Measurements from ENCODE around the gene RAB11FIP4. TPM values are rescaled to one million over a fixed set of nuclear protein-coding genes. Genes with fewer than 3 reads are reported as not detected.

Gene RAB11FIP4
- total and polyA plus RNA-seq, 9 of the 15 experiments (the other 6 are each of a cell fraction or from before 2014, with no cell fraction given), result 0.62 to 16.6 (median 8.9) TPM

DNA sequence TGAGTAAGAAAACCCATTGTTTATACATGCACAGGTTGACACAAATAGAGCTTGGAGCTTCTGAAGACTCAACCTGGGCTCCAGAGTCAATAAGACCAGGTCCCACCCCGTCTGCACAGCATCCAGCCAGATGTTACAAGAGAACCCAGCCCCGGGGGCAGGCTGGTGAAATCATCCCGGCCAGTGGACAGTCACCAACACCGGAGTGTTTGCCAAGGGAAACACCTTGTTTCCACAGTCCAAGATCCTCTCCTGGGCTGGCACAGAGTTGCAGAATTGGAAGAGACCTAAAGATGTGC, 90.3 kb downstream of the RAB11FIP4 start (continued):
- TF ChIP-seq, protein P1, sequence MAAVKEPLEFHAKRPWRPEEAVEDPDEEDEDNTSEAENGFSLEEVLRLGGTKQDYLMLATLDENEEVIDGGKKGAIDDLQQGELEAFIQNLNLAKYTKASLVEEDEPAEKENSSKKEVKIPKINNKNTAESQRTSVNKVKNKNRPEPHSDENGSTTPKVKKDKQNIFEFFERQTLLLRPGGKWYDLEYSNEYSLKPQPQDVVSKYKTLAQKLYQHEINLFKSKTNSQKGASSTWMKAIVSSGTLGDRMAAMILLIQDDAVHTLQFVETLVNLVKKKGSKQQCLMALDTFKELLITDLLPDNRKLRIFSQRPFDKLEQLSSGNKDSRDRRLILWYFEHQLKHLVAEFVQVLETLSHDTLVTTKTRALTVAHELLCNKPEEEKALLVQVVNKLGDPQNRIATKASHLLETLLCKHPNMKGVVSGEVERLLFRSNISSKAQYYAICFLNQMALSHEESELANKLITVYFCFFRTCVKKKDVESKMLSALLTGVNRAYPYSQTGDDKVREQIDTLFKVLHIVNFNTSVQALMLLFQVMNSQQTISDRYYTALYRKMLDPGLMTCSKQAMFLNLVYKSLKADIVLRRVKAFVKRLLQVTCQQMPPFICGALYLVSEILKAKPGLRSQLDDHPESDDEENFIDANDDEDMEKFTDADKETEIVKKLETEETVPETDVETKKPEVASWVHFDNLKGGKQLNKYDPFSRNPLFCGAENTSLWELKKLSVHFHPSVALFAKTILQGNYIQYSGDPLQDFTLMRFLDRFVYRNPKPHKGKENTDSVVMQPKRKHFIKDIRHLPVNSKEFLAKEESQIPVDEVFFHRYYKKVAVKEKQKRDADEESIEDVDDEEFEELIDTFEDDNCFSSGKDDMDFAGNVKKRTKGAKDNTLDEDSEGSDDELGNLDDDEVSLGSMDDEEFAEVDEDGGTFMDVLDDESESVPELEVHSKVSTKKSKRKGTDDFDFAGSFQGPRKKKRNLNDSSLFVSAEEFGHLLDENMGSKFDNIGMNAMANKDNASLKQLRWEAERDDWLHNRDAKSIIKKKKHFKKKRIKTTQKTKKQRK (IDR thresholded peaks at IDR 0.05; ENCODE audit: borderline replicate concordance, low read depth, low read length), result no peak
- no peak for TF ChIP-seq DMBX1 (CRISPR knock-in tag; IDR thresholded peaks at IDR 0.05; ENCODE audit: borderline replicate concordance)
- no peak for TF ChIP-seq U2AF1 (optimal IDR thresholded peaks at IDR 0.05; ENCODE audit: low read depth, low read length)
- TF ChIP-seq MAFK (IDR thresholded peaks at IDR 0.05; ENCODE audit: low read length), result no peak
- TF ChIP-seq DPF2 (IDR thresholded peaks at IDR 0.05), result no peak
- no peak for TF ChIP-seq SMAD4 (CRISPR knock-in tag; conservative IDR thresholded peaks at IDR 0.05)
- TF ChIP-seq, protein P2, sequence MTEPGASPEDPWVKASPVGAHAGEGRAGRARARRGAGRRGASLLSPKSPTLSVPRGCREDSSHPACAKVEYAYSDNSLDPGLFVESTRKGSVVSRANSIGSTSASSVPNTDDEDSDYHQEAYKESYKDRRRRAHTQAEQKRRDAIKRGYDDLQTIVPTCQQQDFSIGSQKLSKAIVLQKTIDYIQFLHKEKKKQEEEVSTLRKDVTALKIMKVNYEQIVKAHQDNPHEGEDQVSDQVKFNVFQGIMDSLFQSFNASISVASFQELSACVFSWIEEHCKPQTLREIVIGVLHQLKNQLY (CRISPR knock-in tag; conservative IDR thresholded peaks at IDR 0.05), result no peak

DNA sequence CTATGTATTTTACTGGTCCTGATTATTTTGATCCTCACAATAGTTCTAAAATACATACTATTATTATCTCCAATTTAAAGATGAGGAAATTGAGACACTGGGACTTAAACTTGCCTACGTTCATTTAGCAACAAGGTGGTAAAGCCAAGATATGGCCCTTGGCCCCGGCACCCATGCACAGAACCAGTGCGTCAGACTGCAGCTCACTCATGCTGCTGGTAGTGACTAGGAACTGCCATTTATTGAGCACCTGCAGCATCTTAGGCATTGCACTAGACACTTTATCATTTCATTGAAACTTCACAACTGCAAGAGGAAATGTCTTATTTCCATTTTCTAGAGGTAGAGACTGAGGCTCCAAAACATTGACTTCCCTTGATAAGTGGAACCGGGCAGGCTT, 93.3 kb downstream of the RAB11FIP4 start:
- ATAC-seq (no peak), DNase-seq (ENCODE audit: extremely low read depth in 1 of 4, low spot score in 3 of 4) (no peak), FAIRE-seq (no peak)
- H3K4me3 ChIP-seq, result no peak overlapping the region
- H3K9me1 ChIP-seq (ENCODE audit: control insufficient read depth, insufficient read depth, low read length), result peaks cover 5% of the 10 kb centered on the region
- 62% methylated on average over 3 of the region's 4 CpGs for WGBS (ENCODE audit: insufficient coverage, low coverage, missing lambda C conversion rate)
- no peak overlapping the region for H3K4me2 ChIP-seq (ENCODE audit: insufficient read depth, low read length)
- no peak overlapping the region for H3K27ac ChIP-seq (ENCODE audit: extremely low read depth, low read depth, low read length)
- H3K27me3 ChIP-seq (ENCODE audit: control insufficient read depth in 2 of 2, insufficient read depth in 2 of 2, low read length in 2 of 2), result no peaks in the 10 kb centered on the region; a peak in 1 of 5 replicates
- TF ChIP-seq, protein P3, sequence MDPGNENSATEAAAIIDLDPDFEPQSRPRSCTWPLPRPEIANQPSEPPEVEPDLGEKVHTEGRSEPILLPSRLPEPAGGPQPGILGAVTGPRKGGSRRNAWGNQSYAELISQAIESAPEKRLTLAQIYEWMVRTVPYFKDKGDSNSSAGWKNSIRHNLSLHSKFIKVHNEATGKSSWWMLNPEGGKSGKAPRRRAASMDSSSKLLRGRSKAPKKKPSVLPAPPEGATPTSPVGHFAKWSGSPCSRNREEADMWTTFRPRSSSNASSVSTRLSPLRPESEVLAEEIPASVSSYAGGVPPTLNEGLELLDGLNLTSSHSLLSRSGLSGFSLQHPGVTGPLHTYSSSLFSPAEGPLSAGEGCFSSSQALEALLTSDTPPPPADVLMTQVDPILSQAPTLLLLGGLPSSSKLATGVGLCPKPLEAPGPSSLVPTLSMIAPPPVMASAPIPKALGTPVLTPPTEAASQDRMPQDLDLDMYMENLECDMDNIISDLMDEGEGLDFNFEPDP (CRISPR knock-in tag; IDR thresholded peaks at IDR 0.05), result no peak
- TF ChIP-seq HIVEP1 (CRISPR knock-in tag; IDR thresholded peaks at IDR 0.05) (no peak), ZNF184 (CRISPR knock-in tag; IDR thresholded peaks at IDR 0.05) (no peak), ZNF436 (CRISPR knock-in tag; IDR thresholded peaks at IDR 0.05) (no peak), ZNF282 (CRISPR knock-in tag; IDR thresholded peaks at IDR 0.05) (no peak), FUS (optimal IDR thresholded peaks at IDR 0.05; ENCODE audit: low read depth, low read length) (no peak), GABPA (tag; conservative IDR thresholded peaks at IDR 0.05; ENCODE audit: low read depth) (no peak), CC2D1A (IDR thresholded peaks at IDR 0.05) (no peak)
- TF ChIP-seq, protein P4, sequence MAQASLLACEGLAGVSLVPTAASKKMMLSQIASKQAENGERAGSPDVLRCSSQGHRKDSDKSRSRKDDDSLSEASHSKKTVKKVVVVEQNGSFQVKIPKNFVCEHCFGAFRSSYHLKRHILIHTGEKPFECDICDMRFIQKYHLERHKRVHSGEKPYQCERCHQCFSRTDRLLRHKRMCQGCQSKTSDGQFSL (CRISPR knock-in tag; IDR thresholded peaks at IDR 0.05), result no peak
- TF ChIP-seq, protein P4 (tag; IDR thresholded peaks at IDR 0.05), result no peak
- no peak overlapping the region for H2AFZ ChIP-seq (ENCODE audit: low read depth, low read length)
- POLR2A ChIA-PET, result no interaction called here
- peaks cover 13% of the 10 kb centered on the region for H3K79me2 ChIP-seq (ENCODE audit: control insufficient read depth, insufficient read depth, low read length)
- no peaks in the 10 kb centered on the region for H3K36me3 ChIP-seq (ENCODE audit: control insufficient read depth, insufficient read depth, low read length)
- no TSS peak for BruUV-seq (replicated peaks)
- no peaks in the 10 kb centered on the region for H3K9me3 ChIP-seq (replicated peaks; ENCODE audit: control insufficient read depth, insufficient read depth, low read depth, low read length)
- in situ Hi-C loops (cut with MboI) (no loop called here), intact Hi-C loops (cut with micrococcal nuclease) (no loop called here)
- 0 out of 2 replicates have a peak, but pooled peaks cover 6% of the 10 kb centered on the region for H4K20me1 ChIP-seq (replicated peaks; ENCODE audit: control insufficient read depth, insufficient read depth, low read length)
- H3K4me1 ChIP-seq (replicated peaks in 1 of 2; ENCODE audit: control insufficient read depth in 2 of 2, insufficient read depth in 2 of 2, low read length in 2 of 2), result peaks cover 22 to 27% of the 10 kb centered on the region in 2 experiments
- CTCF ChIA-PET (ENCODE audit: low intra/inter-chr PET ratio), result no interaction called here
- H3K9ac ChIP-seq (ENCODE audit: insufficient read depth in 1 of 2, low read depth in 2 of 2, low read length in 2 of 2), result no peak overlapping the region

All from K562 (cell line).